HL-60 (cell line): ENCODE measurements around the gene MRPL46.

ENCODE experiments used
- GABPA ChIP-seq: IDR thresholded peaks from 2 replicates; pipeline ENCODE4 v1.6.1; 2012; ENCODE audit warnings: low read depth
- POLR2AphosphoS5 ChIP-seq: IDR thresholded peaks from 2 replicates; pipeline ENCODE4 v1.6.1; 2012; ENCODE audit warnings: low read depth
- SPI1 ChIP-seq: IDR thresholded peaks from 2 replicates; pipeline ENCODE4 v1.6.1; 2012; ENCODE audit warnings: low read depth, mild to moderate bottlenecking, borderline replicate concordance
- TF ChIP-seq, protein P1 (sequence below): IDR thresholded peaks from one replicate; pipeline ENCODE4 v1.5.1; 2011; ENCODE audit warnings: low read length, control low read depth, inconsistent platforms; ENCODE audit not compliant: insufficient read depth
- TF ChIP-seq, protein P2 (sequence below): IDR thresholded peaks from 2 replicates; pipeline ENCODE4 v1.6.1; 2012; ENCODE audit warnings: low read depth; ENCODE audit not compliant: insufficient replicate concordance

DNA sequence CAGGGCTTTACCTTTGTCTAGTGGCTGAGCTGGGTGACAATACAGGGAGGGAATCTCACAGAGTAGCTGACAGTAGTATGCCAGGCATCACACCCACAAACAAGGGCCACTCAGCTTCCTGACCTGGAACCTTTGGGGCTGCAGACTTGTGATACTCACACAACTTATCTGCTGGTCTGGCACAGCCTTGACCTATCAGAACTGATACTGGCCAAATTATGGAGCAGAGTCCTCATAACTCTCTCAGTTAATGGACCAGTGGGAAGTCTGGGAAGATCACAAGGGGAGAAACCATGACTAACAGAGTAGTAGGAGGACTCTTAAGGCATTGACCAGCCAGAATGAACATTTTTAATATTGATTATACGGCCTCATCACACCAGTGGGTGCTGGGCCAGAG, 19.4 kb downstream of the MRPL46 start:
- TF ChIP-seq, protein P1, sequence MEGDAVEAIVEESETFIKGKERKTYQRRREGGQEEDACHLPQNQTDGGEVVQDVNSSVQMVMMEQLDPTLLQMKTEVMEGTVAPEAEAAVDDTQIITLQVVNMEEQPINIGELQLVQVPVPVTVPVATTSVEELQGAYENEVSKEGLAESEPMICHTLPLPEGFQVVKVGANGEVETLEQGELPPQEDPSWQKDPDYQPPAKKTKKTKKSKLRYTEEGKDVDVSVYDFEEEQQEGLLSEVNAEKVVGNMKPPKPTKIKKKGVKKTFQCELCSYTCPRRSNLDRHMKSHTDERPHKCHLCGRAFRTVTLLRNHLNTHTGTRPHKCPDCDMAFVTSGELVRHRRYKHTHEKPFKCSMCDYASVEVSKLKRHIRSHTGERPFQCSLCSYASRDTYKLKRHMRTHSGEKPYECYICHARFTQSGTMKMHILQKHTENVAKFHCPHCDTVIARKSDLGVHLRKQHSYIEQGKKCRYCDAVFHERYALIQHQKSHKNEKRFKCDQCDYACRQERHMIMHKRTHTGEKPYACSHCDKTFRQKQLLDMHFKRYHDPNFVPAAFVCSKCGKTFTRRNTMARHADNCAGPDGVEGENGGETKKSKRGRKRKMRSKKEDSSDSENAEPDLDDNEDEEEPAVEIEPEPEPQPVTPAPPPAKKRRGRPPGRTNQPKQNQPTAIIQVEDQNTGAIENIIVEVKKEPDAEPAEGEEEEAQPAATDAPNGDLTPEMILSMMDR = no peak
- TF ChIP-seq POLR2AphosphoS5 (no peak), GABPA (no peak), SPI1 (no peak)
- TF ChIP-seq, protein P2, sequence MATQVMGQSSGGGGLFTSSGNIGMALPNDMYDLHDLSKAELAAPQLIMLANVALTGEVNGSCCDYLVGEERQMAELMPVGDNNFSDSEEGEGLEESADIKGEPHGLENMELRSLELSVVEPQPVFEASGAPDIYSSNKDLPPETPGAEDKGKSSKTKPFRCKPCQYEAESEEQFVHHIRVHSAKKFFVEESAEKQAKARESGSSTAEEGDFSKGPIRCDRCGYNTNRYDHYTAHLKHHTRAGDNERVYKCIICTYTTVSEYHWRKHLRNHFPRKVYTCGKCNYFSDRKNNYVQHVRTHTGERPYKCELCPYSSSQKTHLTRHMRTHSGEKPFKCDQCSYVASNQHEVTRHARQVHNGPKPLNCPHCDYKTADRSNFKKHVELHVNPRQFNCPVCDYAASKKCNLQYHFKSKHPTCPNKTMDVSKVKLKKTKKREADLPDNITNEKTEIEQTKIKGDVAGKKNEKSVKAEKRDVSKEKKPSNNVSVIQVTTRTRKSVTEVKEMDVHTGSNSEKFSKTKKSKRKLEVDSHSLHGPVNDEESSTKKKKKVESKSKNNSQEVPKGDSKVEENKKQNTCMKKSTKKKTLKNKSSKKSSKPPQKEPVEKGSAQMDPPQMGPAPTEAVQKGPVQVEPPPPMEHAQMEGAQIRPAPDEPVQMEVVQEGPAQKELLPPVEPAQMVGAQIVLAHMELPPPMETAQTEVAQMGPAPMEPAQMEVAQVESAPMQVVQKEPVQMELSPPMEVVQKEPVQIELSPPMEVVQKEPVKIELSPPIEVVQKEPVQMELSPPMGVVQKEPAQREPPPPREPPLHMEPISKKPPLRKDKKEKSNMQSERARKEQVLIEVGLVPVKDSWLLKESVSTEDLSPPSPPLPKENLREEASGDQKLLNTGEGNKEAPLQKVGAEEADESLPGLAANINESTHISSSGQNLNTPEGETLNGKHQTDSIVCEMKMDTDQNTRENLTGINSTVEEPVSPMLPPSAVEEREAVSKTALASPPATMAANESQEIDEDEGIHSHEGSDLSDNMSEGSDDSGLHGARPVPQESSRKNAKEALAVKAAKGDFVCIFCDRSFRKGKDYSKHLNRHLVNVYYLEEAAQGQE = no peak
